Activated naive CD4-positive, alpha-beta T cell treated with Interleukin-2 at 50 U/mL for 16 hours (primary cell): ENCODE measurements around the gene CCL18.
"Not testable (repeated sequence)": the region's sequence is repeated elsewhere in the genome, so short reads cannot be mapped to it uniquely, and the experiment has no call there.

ENCODE experiments used
- DNase-seq: peaks from one replicate; pipeline ENCODE4 v3.0.0-alpha.2; 2020

Gene CCL18, protein sequence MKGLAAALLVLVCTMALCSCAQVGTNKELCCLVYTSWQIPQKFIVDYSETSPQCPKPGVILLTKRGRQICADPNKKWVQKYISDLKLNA

DNA sequence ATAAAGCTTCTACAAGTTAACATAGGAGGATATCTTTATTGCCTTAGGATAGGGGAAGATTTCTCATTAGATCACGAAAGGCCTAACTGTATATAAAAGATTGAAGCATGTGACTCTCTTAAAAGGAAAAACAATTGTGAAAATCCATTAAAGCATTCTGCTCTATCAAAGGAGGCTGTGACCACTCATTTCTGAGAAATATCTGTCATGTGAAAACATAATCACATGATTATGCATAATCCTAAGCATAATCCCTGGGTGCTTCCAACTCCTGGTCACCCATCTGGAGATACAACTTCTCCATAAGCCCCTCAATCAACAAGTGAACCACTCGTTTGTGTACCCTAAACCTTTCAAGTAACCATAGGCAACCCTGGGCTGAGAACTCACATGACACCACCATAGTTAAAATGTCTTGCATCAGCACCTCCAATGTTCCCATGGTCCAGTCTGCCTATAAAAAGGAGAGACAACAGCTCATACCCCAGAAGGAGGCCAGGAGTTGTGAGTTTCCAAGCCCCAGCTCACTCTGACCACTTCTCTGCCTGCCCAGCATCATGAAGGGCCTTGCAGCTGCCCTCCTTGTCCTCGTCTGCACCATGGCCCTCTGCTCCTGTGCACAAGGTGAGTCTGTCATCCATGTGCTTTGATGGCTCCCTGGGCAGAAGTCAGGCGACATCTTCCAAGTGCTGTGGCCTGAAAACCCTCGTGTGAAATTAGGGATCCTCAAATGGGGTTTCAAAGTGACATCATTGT, at the start of gene CCL18:
CCL18 (plus strand) TSS at position 487 of the 756 bp plus-strand sequence; CDS start at position 558, 71 bp downstream.
- no peak for DNase-seq

DNA sequence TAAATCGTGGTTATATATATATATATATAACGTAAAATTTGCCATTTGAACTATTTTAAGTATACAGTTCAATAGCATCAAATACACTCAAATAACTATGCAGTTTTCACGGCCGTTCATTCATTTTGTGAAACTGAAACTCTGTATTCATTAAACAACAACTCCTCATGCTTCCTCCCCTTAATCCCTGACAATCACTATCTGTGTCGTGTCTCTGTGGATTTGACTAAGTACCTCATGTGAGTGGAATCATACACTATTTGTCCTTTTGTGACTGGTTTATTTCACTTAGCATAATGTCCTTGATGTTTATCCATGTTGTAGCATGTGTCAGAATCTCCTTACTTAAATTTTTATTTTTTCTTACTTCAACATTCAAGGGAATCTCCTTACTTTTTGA, 49.1 kb upstream of the CCL18 start:
- DNase-seq: no peak

DNA sequence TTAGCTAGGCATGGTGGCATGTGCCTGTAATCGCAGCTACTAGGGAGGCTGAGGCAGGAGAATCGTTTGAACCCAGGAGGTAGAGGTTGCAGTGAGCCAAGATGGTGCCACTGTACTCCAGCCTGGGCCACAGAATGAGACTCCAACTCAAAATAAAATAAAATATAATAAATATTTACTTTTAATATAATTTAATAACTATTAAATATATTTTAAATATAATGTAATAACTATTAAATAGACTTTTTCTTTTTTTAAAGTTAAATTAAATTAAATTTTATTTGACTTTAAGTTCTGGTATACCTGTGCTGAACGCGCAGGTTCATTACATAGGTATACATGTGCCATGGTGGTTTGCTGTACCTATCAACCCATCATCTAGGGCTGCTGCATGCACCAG, 48.2 kb upstream of the CCL18 start:
- not testable (repeated sequence) for DNase-seq

DNA sequence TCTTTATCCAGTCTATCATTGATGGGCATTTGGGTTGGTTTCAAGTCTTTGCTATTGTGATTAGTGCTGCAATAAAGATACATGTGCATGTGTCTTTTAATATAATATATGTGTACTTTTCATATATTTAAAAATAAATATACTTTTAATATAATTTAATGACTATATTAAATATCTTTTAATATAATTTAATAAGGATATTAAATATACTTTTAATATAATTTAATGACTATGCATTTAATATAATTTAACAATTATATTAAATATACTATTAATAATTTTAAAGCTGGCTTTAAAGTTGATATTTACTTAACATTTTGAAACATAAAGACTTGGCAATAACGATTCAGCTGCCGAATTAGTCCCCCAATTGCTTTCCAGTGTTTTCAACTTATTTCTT, 47.5 kb upstream of the CCL18 start:
- no peak for DNase-seq

DNA sequence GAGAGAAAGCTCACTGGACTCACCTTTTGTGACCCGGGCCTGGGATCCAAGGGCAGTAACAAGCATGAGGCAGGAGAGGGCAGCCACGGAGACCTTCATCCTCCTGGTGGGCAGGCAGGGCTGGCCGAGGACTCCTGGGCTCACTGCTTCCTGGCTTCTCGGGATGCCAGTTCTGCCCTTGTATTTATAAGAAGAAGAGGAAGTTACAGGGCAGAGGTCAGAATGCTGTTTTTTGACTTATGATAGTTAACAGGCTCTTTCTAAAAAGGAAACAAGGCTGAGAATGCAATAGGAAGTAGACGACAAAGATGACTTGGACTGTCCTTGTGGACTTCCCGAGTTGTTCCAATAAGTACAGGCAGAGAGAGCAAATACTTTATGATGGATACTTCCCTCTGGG, 46.3 kb upstream of the CCL18 start, which contains the start of gene CCL23:
CCL23 (minus strand) TSS at position 174 of the 400 bp plus-strand sequence; CDS start at position 99, 75 bp downstream.
- DNase-seq: no peak

DNA sequence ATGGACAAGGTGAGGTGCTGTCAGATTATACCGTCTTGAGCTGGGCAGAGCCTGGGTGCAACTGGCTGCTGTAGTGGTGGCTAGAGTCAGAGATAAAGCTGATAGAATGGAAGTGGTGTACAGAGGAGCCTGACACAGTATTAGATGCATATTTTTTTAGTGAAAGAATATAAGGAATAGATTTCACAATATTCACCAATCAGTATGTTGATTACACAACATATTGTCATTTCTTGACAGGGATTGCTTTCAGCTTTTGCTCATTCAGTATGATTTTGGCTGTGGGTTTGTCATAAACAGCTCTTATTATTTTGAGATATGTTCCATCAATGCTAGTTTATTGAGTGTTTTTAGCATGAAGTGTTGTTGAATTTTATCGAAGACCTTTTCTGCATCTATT, 44.6 kb upstream of the CCL18 start:
- no peak for DNase-seq

DNA sequence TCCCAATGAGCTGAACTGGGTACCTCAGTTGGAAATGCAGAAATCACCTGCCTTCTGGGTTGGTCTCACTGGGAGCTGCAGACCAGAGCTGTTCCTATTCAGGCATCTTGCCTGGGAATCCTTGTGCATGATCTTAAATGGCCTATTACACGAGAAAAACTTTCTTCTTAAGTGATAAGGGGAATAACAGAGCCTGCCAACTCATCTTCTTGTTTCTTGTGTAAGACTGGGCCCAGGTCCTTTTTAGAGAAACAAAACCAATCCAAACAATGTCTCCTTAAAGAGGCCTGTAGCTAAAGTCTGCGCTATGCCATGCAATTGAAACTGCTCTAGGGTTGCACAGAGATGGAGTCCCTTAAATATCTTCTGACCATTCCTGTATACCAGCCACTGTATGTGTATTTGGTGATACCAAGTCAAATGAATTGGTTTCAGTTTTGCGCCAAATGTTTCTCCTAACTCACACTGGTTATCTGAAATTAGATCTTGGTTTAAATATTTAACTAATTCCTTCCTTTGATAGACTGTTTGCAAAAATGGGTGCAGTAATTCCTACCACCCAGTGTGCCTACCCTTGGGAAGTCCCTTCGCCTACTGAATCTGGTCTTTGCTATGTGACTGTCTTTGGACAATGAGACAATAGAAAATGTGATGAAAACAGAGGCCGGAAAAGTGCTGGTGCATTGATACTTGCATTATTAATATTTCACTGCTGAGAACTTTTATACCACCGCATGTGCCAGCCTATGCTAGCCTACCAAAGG, 39.8 kb upstream of the CCL18 start:
- DNase-seq: no peak

DNA sequence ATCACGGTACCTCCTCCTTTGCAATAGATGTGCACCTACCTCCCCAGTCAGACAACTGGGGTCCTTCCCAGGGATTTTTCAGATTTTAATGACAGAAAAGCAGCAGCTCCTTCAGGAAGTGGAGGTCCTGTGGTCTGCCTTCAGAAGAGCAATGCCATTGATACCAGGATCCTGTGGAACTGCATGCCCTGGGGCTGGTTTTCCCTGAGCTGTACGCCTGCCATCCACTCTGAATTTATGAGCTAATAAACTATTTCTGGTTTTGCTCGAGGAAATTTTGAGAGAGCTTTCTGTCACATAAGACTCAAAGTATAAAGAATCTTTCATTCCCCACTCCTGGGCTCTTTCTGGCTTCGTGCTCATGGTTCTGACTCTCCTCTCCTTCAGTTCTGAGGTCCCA, 36.3 kb upstream of the CCL18 start:
- DNase-seq: no peak

DNA sequence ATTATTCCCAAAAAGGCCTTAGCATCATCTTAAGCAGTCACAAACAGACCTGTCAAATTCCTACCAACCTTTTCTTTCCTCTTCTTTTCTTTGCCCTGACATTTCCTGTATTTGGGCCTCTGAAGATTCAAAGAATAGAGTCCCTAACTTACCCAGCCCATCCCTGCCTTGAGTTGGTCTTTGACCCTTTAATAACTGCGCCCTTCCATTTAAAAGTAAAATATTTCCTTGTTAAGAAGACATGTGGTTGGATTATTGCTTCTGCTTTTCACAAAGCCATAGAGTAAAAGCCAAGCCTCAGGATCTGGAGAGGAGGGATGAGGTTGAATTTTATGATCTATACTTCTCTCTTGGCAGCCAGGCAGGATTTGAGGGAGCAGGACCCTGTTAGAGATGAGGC, 33.1 kb upstream of the CCL18 start:
- DNase-seq: no peak

DNA sequence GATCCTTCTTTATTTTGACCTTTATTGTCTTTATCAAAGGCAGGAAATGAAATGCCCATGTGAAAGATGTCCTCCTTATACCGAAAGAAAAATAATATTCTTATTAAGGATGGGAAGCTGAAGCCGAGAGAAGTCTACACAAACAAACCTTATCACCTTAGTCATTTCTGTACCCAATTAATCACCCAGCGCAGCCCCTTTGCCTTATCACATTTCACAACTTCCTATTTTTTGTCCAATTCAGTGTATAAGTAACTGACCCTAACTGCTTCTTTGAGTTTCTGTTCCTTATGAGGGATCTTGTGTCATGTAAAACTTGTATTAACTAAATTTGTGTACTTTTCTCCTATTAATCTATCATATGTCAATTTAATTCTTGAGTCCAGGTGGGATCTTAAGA, 29.9 kb upstream of the CCL18 start:
- DNase-seq: no peak

DNA sequence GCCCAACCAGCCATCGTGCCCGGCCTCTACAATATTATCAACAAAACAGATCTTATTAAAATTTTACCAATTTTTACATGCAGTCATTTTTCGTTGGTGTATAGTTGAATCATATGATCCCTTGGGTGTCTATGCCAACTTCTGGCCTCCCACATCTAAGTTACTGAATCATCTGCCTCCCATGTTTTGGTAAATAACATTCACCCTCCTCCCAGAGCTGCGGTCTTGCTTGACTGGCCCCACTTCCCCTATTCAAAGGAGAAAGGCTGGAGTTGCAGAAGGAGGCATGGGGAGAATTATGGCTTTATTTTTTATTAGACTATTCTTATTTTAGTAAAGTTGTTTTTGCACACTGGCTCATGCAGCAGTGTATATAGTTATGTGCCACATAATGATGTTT, 27.8 kb upstream of the CCL18 start:
- no peak for DNase-seq

DNA sequence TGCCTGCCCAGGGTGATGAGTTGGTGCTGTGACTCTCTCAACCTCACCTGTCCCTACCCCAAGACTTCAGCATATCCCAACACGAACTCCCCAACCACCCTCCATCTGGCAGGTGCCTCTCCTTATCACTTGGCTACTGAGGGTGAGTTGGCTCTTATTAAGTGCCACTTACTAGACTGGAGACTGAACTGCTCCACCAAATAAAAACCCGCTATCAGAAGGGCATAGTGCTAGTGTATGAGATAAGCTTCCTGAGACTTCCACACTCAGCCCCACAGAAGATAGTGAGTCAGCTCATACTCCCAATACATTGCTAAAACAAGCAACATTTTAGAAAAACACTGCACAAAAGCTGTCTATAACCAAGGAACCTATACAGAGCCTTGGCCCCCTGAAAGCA, 16.0 kb upstream of the CCL18 start:
- no peak for DNase-seq

DNA sequence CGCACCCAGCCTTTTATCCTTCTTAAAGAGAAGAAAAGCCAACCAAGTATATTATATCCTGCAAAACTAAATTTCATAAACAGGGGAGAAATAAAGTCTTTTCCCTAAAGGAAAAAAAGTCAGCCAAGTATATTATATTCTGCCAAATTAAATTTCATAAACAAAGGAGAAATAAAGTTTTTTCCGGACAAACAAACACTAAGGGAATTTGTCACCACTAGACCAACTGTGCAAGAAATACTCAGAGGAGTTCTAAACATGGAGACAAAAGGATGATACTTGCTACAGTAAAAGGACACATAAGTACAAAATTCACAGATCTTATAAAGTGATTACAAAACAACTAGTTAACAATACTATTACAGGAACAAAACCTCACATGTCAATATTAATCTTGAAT, 14.4 kb upstream of the CCL18 start:
- DNase-seq: no peak

DNA sequence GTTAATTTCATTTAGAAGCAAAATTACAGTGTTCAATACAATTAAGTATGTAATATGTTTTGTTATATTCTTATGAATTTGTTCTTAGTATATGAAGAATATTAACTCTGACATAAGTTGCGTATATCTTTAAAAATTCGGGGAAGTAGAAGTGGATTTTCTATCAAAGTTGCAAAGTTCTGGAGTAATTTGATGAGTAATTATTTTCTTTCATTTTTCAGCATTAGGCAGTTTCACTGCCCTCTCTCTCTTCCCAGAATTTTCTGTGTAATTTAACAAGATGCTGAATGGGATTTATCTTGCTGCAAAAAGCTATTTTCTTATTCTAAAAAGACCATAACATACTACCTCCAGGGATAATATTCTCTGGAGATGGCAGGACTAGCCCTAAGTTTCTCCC, 8.9 kb upstream of the CCL18 start:
- DNase-seq: no peak

DNA sequence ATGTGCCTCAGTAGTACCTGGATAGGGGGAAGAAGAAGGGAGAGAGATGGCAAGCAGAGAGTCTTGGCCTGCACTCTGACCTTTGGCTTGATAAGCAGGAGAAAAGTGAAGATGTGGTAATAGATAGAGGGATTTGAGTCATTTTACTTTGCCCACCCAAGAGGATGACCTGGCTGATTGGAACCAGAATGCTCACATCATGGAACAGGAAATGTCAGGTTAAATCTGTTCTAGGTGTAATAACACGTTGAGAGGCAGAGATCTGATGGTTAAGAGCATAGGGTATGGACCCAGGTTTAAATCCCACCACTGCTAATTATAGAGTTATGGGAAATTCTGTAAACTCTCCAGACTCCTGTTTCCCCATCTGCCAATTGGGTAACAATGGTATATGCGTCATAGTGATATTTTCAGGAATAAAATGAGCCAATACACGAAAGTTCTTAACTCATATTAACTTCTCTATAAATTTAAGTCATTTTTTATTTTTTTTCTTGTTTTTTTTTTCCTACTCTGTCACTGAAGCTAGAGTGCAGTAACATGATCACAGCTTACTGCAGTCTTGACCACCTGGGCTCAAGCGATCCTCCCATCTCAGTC, 8.1 kb upstream of the CCL18 start:
- DNase-seq: no peak

DNA sequence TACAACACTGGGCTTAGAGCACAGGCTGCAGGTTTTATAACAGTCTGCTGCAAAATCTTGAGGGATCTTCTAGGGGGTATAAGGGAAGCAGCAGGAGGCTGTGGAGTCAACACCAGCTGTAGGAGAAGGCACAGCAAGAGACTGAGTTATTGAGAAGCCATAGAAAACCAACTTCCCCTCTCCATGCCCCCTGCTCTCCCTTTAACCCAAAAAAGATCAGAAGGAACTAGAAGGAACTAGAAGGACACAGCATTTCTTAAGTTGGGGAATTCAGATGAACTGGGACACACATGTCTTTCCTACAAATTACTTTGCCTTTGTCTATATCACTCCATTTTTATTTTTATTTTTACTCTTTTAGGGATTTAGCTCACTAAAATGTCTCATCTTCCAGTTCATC, 6.2 kb upstream of the CCL18 start:
- DNase-seq: no peak

DNA sequence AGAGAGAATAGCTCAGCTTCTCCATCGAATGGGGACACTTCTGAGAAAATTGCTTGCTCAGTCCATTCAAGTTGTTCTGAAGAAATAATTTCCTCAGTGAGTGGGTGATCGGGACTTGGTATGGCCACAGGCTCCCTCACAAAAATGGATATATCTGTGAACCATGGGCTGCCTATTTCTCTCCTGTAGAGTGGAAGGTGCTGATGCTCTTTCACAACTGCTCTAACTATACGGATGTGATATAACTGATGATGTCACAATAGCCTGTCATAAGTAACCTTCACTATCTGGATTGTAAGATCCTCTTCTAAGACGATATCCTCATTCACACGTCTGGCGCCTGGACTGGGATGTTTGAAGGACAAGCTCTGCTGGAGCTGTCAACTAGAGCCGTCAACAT, 4.7 kb upstream of the CCL18 start:
- no peak for DNase-seq

DNA sequence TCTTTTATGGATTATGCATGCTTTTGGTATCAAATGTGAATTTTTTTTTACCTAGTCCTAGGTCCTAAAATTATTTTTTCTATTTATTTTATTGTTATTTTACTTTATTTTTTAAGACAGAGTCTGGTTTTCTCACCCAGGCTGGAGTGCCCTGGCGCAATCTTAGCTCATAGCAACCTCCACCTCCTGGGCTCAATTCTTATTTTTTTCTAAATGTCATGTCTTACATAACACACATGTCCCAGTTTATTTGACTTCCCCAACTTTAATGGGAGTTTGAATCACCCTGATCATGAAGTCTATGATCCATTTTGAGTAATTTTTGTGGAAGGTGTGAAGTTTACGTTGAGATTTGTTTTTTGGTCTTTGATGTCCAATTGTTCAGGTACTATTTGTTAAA, 3.3 kb upstream of the CCL18 start:
- DNase-seq: no peak

DNA sequence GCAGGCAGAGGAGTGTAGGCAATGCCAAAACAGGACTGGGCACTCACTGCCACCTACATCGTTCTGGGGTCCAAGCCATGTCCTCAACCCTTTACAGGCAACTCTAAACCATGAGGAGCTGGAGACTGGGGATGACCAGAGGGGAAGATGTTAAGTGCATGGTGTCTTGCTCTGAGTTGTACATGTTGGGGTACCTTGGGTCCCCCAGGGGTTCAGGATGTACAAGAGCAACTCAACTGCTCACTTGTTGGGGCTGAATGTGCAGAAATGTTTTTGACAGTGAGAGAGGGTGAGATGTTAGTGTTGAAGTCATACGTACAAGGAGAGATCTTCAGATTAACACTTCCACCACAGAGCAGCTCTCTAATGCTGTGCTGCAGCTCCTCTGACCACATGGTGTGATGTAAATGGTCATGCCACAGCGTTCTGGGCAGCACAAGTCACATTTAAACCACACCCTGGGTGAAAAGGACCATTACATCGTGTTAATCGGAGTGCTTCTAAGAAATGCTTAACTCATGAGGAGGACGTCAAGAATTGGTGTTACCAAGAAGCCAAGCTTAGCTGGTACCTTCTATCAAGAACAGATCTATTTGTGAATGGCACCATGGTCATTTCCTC, 2.4 kb downstream of the CCL18 start:
- DNase-seq: no peak

DNA sequence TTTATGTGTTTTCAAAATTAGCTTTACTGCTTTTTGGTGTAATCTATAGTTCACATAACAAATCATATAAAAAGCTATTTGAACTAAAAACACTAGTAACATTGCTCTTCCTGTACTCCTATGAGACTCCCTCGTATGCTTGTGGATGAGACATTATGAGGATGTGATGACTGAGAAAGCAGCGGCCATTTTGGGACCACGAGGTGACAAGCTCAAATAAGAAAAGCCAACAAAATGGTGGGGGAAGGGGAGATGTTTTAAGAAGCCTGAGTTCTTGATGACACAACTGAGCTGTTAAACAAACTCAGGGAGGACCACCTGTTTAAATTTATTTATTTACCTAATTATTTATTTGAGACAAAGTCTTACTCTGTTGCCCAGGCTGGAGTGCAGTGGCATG, 4.5 kb downstream of the CCL18 start:
- DNase-seq: no peak

DNA sequence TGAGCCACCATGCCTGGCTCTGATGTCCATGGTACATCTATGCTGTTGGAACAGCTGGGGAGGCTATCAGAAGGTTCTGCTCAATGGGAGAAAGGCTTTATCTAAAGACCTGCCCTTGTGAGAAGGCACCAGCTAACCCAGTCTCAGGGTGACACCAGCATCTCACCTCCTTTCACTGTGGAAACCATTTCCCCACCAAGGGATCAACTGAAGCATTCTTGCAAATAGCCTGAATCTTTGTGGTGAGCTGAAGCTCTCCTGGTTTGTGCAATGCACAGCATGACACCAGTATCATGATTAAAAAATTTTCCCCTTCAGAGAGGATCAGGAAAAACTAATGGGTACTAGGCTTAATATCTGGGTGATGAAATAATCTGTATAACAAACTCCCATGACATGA, 5.1 kb downstream of the CCL18 start:
- DNase-seq: no peak

DNA sequence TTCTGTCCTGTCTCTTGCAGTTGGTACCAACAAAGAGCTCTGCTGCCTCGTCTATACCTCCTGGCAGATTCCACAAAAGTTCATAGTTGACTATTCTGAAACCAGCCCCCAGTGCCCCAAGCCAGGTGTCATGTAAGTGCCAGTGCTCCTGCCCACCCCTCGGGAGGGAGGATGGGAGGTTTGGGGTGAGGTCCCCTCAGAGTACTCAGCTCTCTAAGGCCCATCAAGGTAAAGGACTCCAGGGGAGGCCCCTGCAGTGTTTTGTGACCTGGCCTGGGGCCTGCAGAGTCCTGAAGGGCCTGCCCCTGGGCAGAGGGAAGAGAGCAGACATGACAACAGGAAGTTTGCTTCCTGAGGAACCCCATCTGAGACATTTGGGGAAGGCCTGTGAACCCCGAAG, 6.4 kb downstream of the CCL18 start:
- no peak for DNase-seq

DNA sequence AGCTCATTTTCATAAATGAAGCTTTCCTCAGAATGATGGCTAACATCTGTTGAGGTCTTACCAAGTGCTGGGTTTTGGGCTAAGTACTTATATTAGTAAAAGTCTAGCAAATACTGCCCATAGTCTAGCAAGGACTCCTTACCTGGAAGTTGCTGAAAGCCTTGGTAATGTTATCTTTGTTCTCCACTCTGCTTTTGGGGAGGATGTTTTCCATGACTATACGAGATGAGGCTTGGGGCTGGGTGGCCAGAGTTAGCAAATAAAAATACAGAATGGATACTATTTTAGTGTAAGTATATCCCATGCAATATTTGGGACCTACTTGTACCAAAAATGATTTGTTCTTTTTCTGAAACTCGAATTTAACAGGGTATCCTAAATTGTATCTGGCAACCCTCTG, 7.7 kb downstream of the CCL18 start:
- no peak for DNase-seq
